ELF-1 (cell line): Measurements from ENCODE around the gene PIH1D2.
A peak's percentile ranks its signal among the peaks of the same experiment; 100 is the strongest.
"Not testable (repeated sequence)": the region's sequence is repeated elsewhere in the genome, so short reads cannot be mapped to it uniquely, and the experiment has no call there.

Experiments
- DNase-seq: peaks from one replicate; pipeline ENCODE4 v3.0.0-alpha.2; 2016; ENCODE audit warnings: low read depth, low spot score

Gene PIH1D2

GRCh38 chr11:112057170-112057569 lies 16.6 kb downstream of the PIH1D2 start:
- DNase-seq = no peak

- no peak for DNase-seq
Measured at GRCh38 chr11:112051768-112052167, 22.0 kb downstream of the PIH1D2 start.

GRCh38 chr11:112050721-112051120 lies 23.1 kb downstream of the PIH1D2 start:
- DNase-seq = no peak

GRCh38 chr11:112049777-112050176 lies 24.0 kb downstream of the PIH1D2 start:
- no peak for DNase-seq

GRCh38 chr11:112048256-112048655 lies 25.6 kb downstream of the PIH1D2 start:
- not testable (repeated sequence) for DNase-seq

- DNase-seq = not testable (repeated sequence)
Measured at GRCh38 chr11:112046647-112047046, 27.2 kb downstream of the PIH1D2 start.

- DNase-seq = no peak
Measured at GRCh38 chr11:112044961-112045360, 28.9 kb downstream of the PIH1D2 start.

GRCh38 chr11:112042961-112043304 lies 30.9 kb downstream of the PIH1D2 start:
- DNase-seq = no peak

GRCh38 chr11:112042161-112042960 lies 31.5 kb downstream of the PIH1D2 start:
- no peak for DNase-seq

GRCh38 chr11:112037527-112037926 lies 36.3 kb downstream of the PIH1D2 start:
- no peak for DNase-seq

- no peak for DNase-seq
Measured at GRCh38 chr11:112033902-112034301, 39.9 kb downstream of the PIH1D2 start.

- no peak for DNase-seq
Measured at GRCh38 chr11:112029460-112029859, 44.4 kb downstream of the PIH1D2 start.

GRCh38 chr11:112026784-112027410 lies 46.9 kb downstream of the PIH1D2 start:
- DNase-seq = not testable (repeated sequence)

- no peak for DNase-seq
Measured at GRCh38 chr11:112025707-112026106, 48.1 kb downstream of the PIH1D2 start.

- peak; percentile 98 for DNase-seq
Measured at GRCh38 chr11:112024773-112025678, 48.8 kb downstream of the PIH1D2 start, which contains the start of gene DLAT. TSS of gene DLAT (plus strand) at chr11:112025408. CDS start at chr11:112025473, 65 bp downstream.

- DNase-seq = peak; percentile 13
Measured at GRCh38 chr11:112024178-112024772, 49.5 kb downstream of the PIH1D2 start.

GRCh38 chr11:112023104-112023503 lies 50.7 kb downstream of the PIH1D2 start:
- DNase-seq = no peak

- no peak for DNase-seq
Measured at GRCh38 chr11:112019066-112019465, 54.8 kb downstream of the PIH1D2 start.
